GM12878 (cell line): ENCODE results near the gene GH1. TPM values are rescaled to one million over a fixed set of nuclear protein-coding genes. Genes with fewer than 3 reads are reported as not detected.

Experiments used
- BCLAF1 ChIP-seq: fragments of 450-650 bp; IDR thresholded peaks from 2 replicates; pipeline ENCODE4 v1.6.1; 2017; ENCODE audit warnings: antibody characterized with exemption, mild to moderate bottlenecking, moderate library complexity
- BMI1 ChIP-seq: fragments of 450-650 bp; IDR thresholded peaks from 2 replicates; pipeline ENCODE4 v1.6.1; 2016; ENCODE audit warnings: mild to moderate bottlenecking, moderate library complexity, borderline replicate concordance
- CBX3 ChIP-seq: fragments of 200-600 bp; sonication (generic); IDR thresholded peaks from 2 replicates; pipeline ENCODE4 v1.6.1; 2016; ENCODE audit warnings: low read depth, borderline replicate concordance
- CEBPZ ChIP-seq: fragments of 150-350 bp; IDR thresholded peaks from 2 replicates; pipeline ENCODE4 v1.6.1; 2016; ENCODE audit warnings: low read depth, low read length
- E2F4 ChIP-seq: IDR thresholded peaks from 2 replicates; pipeline ENCODE4 v1.6.1; 2012; ENCODE audit warnings: low read depth, low read length, improper control_type of control experiment
- FOXK2 ChIP-seq: fragments of 450-650 bp; IDR thresholded peaks from 2 replicates; pipeline ENCODE4 v1.6.1; 2017; ENCODE audit warnings: mild to moderate bottlenecking, moderate library complexity
- GATAD2B ChIP-seq: fragments of 450-650 bp; conservative IDR thresholded peaks from 2 replicates; pipeline ENCODE4 v1.6.1; 2017; ENCODE audit warnings: low read depth, mild to moderate bottlenecking, moderate library complexity
- HDAC2 ChIP-seq: fragments of 200-600 bp; sonication (generic); IDR thresholded peaks from 2 replicates; pipeline ENCODE4 v1.6.1; 2017
- HDGF ChIP-seq: fragments of 450-650 bp; IDR thresholded peaks from 2 replicates; pipeline ENCODE4 v1.6.1; 2016; ENCODE audit warnings: antibody characterized with exemption
- LARP7 ChIP-seq: fragments of 450-650 bp; IDR thresholded peaks from 2 replicates; pipeline ENCODE4 v1.6.1; 2017; ENCODE audit warnings: mild to moderate bottlenecking
- MTA3 ChIP-seq: IDR thresholded peaks from 2 replicates; pipeline ENCODE4 v1.6.1; 2012; ENCODE audit warnings: low read length, inconsistent platforms, borderline replicate concordance
- NFIC ChIP-seq: IDR thresholded peaks from 2 replicates; pipeline ENCODE4 v1.6.1; 2012; ENCODE audit warnings: low read depth, mild to moderate bottlenecking, inconsistent platforms, low read length, moderate library complexity
- NR2C2 ChIP-seq: IDR thresholded peaks from 2 replicates; pipeline ENCODE4 v1.6.1; 2011; ENCODE audit warnings: borderline replicate concordance, low read depth; ENCODE audit not compliant: control insufficient read depth, insufficient read length
- RAD21 ChIP-seq: IDR thresholded peaks from 2 replicates; pipeline ENCODE4 v1.6.1; 2011; ENCODE audit warnings: mild to moderate bottlenecking, low read depth, low read length, moderate library complexity; ENCODE audit not compliant: insufficient read depth
- SRF ChIP-seq, 2 experiments: IDR thresholded peaks; 2 replicates each; pipeline ENCODE4 v1.6.1; 2011; ENCODE audit warnings: low read depth in 2 of 2, low read length in 2 of 2, mild to moderate bottlenecking in 1 of 2, moderate library complexity in 1 of 2
- SUPT20H ChIP-seq: IDR thresholded peaks from 2 replicates; pipeline ENCODE4 v1.6.1; 2011; ENCODE audit warnings: low read depth, mild to moderate bottlenecking, low read length, moderate library complexity, borderline replicate concordance; ENCODE audit not compliant: control insufficient read depth
- YBX1 ChIP-seq: fragments of 450-650 bp; IDR thresholded peaks from 2 replicates; pipeline ENCODE4 v1.6.1; 2016; ENCODE audit warnings: antibody characterized with exemption
- ZNF622 ChIP-seq: fragments of 450-650 bp; IDR thresholded peaks from 2 replicates; pipeline ENCODE4 v1.6.1; 2017; ENCODE audit warnings: mild to moderate bottlenecking, inconsistent platforms
- ZNF687 ChIP-seq: fragments of 450-650 bp; IDR thresholded peaks from 2 replicates; pipeline ENCODE4 v1.6.1; 2017; ENCODE audit warnings: mild to moderate bottlenecking, moderate library complexity
- polyA plus RNA-seq, 11 experiments: library from polyadenylated mRNA; depleted of rRNA in 4 of 11; unstranded in 6 of 11; stranded (reverse) in 5 of 11; fragments of >200 nt; fragmentation: Nextera tagmentation in 4 of 11; fragmentation: Illumina TruSeq in 1 of 11; extraction: Ambion mirVana in 4 of 11; extraction: Trizol in 1 of 11; gene quantifications; 1 replicate in 1 of 11; 2 replicates in 10 of 11; pipeline versions ENCODE4 v1.2.1 to v1.2.3, GENCODE V29; 2011 to 2016; ENCODE audit warnings: inconsistent platforms in 2 of 11, missing spikeins in 2 of 11, low read depth in 1 of 11
- total RNA-seq, 4 experiments: library from RNA; depleted of rRNA in 3 of 4; stranded (reverse); fragments of >200 nt in 3 of 4; fragmentation: Illumina TruSeq in 1 of 4; extraction: Trizol in 1 of 4; gene quantifications; 2 replicates each; pipeline versions ENCODE4 v1.2.1 to v1.2.3, GENCODE V29; 2013 to 2021

The GH1 gene
- total and polyA plus RNA-seq, 10 of the 15 experiments (the other 5 are each of a cell fraction or from before 2014, with no cell fraction given) = 0.13 to 0.42 TPM; not detected in 8

GRCh38 chr17:63919311-63919723 lies 678 bp upstream of the GH1 start (continued):
- TF ChIP-seq ZNF687 (no peak), CBX3 (no peak), NFIC (no peak), HDGF (no peak), LARP7 (no peak), YBX1 (peak; percentile 61; the same call in 1 of the 2 replicates), NR2C2 (no peak), HDAC2 (no peak), BMI1 (no peak), RAD21 (peak; percentile 97), E2F4 (no peak), ZNF622 (no peak), CEBPZ (no peak), GATAD2B (no peak), SRF (IDR thresholded peaks at IDR 0.05; ENCODE audit: low read depth in 2 of 2, low read length in 2 of 2) (no peak), FOXK2 (no peak), MTA3 (no peak), SUPT20H (no peak), BCLAF1 (no peak)
